H1 (cell line): ENCODE results near the gene ARMC9. TPM values are rescaled to one million over a fixed set of nuclear protein-coding genes. Genes with fewer than 3 reads are reported as not detected.

Experiments used
- CHD2 ChIP-seq: IDR thresholded peaks from 2 replicates; pipeline ENCODE4 v1.6.1; 2012; ENCODE audit warnings: low read length, improper control_type of control experiment
- KDM4A ChIP-seq: IDR thresholded peaks from one replicate; pipeline ENCODE4 v1.7.1; 2012; ENCODE audit warnings: low read depth, mild to moderate bottlenecking, moderate library complexity, low read length, inconsistent platforms; ENCODE audit not compliant: severe bottlenecking
- polyA plus RNA-seq, 7 experiments: library from polyadenylated mRNA; depleted of rRNA in 3 of 7; stranded (reverse) in 5 of 7; unstranded in 2 of 7; fragments of >200 nt in 5 of 7; fragments of 200-250 nt in 2 of 7; gene quantifications; 1 replicate in 5 of 7; 2 replicates in 1 of 7; 4 replicates in 1 of 7; pipeline versions ENCODE4 v1.2.1 to v1.2.3, GENCODE V29; 2011 to 2013; ENCODE audit warnings: missing spikeins in 2 of 7, mixed read lengths in 2 of 7
- total RNA-seq: library from RNA; stranded (reverse); fragmentation: NEBNext Ultra II Directional; extraction: Animal tissue kit (Norgen Biotek cat#: 25700); gene quantifications from 2 replicates; pipeline ENCODE4 v1.2.1, GENCODE V29; 2021
- TF ChIP-seq, protein P1 (sequence below): fragments of 300-600 bp; sonication (generic); IDR thresholded peaks from 2 replicates; pipeline ENCODE4 v1.7.1; 2012; ENCODE audit warnings: low read length, moderate library complexity, mild to moderate bottlenecking, inconsistent platforms; ENCODE audit not compliant: insufficient replicate concordance

The ARMC9 gene
- total and polyA plus RNA-seq, 2 of the 8 experiments (the other 6 are each of a cell fraction or from before 2014, with no cell fraction given) = 23.2 to 36.1 TPM

DNA sequence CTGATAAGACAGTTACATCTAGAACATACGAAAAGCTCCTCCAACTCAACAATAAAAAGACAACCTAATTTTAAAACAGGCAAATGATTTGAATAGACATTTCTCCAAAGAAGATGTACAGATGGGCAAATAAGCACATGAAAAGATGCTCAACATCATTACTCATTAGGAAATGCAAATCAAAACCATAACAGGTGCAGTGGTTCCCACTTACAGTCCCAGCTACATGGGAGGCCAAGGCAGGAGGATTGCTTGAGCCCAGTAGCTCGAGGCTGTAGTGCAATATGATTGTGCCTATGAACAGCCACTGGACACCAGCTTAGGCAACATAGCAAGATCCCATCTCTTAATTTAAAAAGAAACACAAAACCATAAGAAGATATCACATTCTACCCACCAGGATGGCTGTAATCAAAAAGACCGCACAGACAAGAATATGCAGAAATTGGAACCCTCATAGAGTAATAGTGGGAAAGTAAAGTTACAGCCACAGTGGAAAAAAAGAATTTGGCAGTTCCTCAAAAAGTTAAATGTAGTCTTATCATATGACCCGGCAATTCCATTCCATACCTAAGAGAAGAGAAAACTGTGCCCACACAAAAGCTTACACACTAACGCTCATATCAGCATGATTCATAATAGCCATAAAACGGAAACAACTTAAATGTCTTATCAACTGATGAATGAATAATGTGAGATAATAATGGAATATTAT is 30.5 kb upstream of the ARMC9 start (continued):
- TF ChIP-seq, protein P1, sequence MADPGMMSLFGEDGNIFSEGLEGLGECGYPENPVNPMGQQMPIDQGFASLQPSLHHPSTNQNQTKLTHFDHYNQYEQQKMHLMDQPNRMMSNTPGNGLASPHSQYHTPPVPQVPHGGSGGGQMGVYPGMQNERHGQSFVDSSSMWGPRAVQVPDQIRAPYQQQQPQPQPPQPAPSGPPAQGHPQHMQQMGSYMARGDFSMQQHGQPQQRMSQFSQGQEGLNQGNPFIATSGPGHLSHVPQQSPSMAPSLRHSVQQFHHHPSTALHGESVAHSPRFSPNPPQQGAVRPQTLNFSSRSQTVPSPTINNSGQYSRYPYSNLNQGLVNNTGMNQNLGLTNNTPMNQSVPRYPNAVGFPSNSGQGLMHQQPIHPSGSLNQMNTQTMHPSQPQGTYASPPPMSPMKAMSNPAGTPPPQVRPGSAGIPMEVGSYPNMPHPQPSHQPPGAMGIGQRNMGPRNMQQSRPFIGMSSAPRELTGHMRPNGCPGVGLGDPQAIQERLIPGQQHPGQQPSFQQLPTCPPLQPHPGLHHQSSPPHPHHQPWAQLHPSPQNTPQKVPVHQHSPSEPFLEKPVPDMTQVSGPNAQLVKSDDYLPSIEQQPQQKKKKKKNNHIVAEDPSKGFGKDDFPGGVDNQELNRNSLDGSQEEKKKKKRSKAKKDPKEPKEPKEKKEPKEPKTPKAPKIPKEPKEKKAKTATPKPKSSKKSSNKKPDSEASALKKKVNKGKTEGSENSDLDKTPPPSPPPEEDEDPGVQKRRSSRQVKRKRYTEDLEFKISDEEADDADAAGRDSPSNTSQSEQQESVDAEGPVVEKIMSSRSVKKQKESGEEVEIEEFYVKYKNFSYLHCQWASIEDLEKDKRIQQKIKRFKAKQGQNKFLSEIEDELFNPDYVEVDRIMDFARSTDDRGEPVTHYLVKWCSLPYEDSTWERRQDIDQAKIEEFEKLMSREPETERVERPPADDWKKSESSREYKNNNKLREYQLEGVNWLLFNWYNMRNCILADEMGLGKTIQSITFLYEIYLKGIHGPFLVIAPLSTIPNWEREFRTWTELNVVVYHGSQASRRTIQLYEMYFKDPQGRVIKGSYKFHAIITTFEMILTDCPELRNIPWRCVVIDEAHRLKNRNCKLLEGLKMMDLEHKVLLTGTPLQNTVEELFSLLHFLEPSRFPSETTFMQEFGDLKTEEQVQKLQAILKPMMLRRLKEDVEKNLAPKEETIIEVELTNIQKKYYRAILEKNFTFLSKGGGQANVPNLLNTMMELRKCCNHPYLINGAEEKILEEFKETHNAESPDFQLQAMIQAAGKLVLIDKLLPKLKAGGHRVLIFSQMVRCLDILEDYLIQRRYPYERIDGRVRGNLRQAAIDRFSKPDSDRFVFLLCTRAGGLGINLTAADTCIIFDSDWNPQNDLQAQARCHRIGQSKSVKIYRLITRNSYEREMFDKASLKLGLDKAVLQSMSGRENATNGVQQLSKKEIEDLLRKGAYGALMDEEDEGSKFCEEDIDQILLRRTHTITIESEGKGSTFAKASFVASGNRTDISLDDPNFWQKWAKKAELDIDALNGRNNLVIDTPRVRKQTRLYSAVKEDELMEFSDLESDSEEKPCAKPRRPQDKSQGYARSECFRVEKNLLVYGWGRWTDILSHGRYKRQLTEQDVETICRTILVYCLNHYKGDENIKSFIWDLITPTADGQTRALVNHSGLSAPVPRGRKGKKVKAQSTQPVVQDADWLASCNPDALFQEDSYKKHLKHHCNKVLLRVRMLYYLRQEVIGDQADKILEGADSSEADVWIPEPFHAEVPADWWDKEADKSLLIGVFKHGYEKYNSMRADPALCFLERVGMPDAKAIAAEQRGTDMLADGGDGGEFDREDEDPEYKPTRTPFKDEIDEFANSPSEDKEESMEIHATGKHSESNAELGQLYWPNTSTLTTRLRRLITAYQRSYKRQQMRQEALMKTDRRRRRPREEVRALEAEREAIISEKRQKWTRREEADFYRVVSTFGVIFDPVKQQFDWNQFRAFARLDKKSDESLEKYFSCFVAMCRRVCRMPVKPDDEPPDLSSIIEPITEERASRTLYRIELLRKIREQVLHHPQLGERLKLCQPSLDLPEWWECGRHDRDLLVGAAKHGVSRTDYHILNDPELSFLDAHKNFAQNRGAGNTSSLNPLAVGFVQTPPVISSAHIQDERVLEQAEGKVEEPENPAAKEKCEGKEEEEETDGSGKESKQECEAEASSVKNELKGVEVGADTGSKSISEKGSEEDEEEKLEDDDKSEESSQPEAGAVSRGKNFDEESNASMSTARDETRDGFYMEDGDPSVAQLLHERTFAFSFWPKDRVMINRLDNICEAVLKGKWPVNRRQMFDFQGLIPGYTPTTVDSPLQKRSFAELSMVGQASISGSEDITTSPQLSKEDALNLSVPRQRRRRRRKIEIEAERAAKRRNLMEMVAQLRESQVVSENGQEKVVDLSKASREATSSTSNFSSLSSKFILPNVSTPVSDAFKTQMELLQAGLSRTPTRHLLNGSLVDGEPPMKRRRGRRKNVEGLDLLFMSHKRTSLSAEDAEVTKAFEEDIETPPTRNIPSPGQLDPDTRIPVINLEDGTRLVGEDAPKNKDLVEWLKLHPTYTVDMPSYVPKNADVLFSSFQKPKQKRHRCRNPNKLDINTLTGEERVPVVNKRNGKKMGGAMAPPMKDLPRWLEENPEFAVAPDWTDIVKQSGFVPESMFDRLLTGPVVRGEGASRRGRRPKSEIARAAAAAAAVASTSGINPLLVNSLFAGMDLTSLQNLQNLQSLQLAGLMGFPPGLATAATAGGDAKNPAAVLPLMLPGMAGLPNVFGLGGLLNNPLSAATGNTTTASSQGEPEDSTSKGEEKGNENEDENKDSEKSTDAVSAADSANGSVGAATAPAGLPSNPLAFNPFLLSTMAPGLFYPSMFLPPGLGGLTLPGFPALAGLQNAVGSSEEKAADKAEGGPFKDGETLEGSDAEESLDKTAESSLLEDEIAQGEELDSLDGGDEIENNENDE = no peak
- TF ChIP-seq KDM4A (no peak), CHD2 (no peak)
